Smooth muscle cell (in vitro differentiated cells): Measurements from ENCODE around the gene XPNPEP2. TPM values are rescaled to one million over a fixed set of nuclear protein-coding genes. Genes with fewer than 3 reads are reported as not detected.

ENCODE experiments used
- DNase-seq: peaks from one replicate; lab custom pipeline; 2025; ENCODE audit not compliant: unreplicated experiment; lab: John Stamatoyannopoulos, UW
- H2AFZ ChIP-seq: fragments of 200-600 bp; sonication (generic); 2 replicates; pipeline ENCODE4 v1.6.0; 2016; ENCODE audit warnings: antibody characterized with exemption, low read depth, mild to moderate bottlenecking
- H3F3A ChIP-seq: fragments of 200-600 bp; sonication (generic); 2 replicates; pipeline ENCODE4 v1.6.0; 2017; ENCODE audit warnings: antibody characterized with exemption, low read depth
- H3K27ac ChIP-seq: fragments of 200-600 bp; sonication (generic); 2 replicates; pipeline ENCODE4 v1.5.1; 2016; ENCODE audit warnings: low read depth, mild to moderate bottlenecking
- H3K27me3 ChIP-seq: fragments of 200-600 bp; sonication (generic); 2 replicates; pipeline ENCODE4 v1.6.1; 2016; ENCODE audit warnings: low read depth, mild to moderate bottlenecking
- H3K36me3 ChIP-seq: fragments of 200-600 bp; sonication (generic); 2 replicates; pipeline ENCODE4 v1.5.1; 2016; ENCODE audit warnings: low read depth
- H3K4me1 ChIP-seq: fragments of 200-600 bp; sonication (generic); 2 replicates; pipeline ENCODE4 v1.5.1; 2016; ENCODE audit warnings: low read depth
- H3K4me2 ChIP-seq: fragments of 200-600 bp; sonication (generic); 2 replicates; pipeline ENCODE4 v1.6.0; 2016; ENCODE audit warnings: mild to moderate bottlenecking
- H3K4me3 ChIP-seq: fragments of 200-600 bp; sonication (generic); 2 replicates; pipeline ENCODE4 v1.5.1; 2016; ENCODE audit warnings: mild to moderate bottlenecking
- H3K79me2 ChIP-seq: fragments of 200-600 bp; sonication (generic); 2 replicates; pipeline ENCODE4 v1.6.0; 2016; ENCODE audit warnings: low read depth, mild to moderate bottlenecking
- H3K9ac ChIP-seq: fragments of 200-600 bp; sonication (generic); 2 replicates; pipeline ENCODE4 v1.6.0; 2016; ENCODE audit warnings: low read depth
- H3K9me3 ChIP-seq: fragments of 200-600 bp; sonication (generic); replicated peaks from 2 replicates; pipeline ENCODE4 v1.5.1; 2016; ENCODE audit warnings: low read depth
- H4K20me1 ChIP-seq: fragments of 200-600 bp; sonication (generic); 2 replicates; pipeline ENCODE4 v1.6.0; 2016; ENCODE audit warnings: low read depth
- WGBS: methylation state at CpG from one replicate; pipeline ENCODE4 v1.1.7; 2016; ENCODE audit warnings: low lambda C conversion rate; 5-methylcytosine and 5-hydroxymethylcytosine counted together
- polyA plus RNA-seq: library from polyadenylated mRNA; unstranded; fragments of >200 nt; fragmentation: Nextera tagmentation; extraction: Ambion mirVana; gene quantifications from 2 replicates; pipeline ENCODE4 v1.2.1, GENCODE V29; 2016
- small RNA-seq: library from RNA; depleted of rRNA; stranded (forward); fragments of <200 nt; gene quantifications from one replicate; pipeline ENCODE3, GENCODE V24; 2014
- total RNA-seq: library from RNA; depleted of rRNA; stranded (reverse); fragments of >200 nt; gene quantifications from 2 replicates; pipeline ENCODE4 v1.2.3, GENCODE V29; 2014
- TF ChIP-seq, protein P1 (sequence below): fragments of 200-600 bp; sonication (generic); IDR thresholded peaks from 2 replicates; pipeline ENCODE4 v1.5.1; 2017; ENCODE audit warnings: borderline replicate concordance, mild to moderate bottlenecking, antibody characterized with exemption; ENCODE audit not compliant: insufficient read depth, poor library complexity, severe bottlenecking

Gene XPNPEP2
- total and polyA plus RNA-seq, 2 experiments from 2014 or later: 0.09 to 0.13 TPM

DNA sequence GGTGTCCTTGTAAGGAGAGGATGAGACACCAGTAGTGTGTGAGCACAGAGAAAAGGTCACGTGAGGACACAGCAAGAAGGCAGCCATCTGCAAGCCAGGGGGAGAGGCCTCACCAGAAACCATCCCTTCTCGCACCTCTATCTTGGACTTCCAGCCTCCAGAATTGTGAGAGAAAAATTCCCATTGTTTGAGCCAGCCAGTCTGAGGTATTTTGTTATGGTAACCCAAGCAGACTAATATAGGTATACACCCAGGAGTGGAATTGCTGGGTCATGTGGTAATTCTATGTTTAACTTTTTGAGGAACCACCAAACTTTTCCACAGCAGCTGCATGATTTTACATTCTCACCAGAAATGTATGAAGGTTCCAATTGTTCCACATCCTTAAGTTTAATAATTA, 79.3 kb downstream of the XPNPEP2 start:
- Histone ChIP-seq H3K9me3 (no peaks in the 10 kb centered on the region), H3K4me2 (no peak overlapping the region), H3K27me3 (no peaks in the 10 kb centered on the region), H3K36me3 (peaks cover 4% of the 10 kb centered on the region), H2AFZ (no peak overlapping the region), H3K9ac (no peak overlapping the region), H4K20me1 (peaks cover 5% of the 10 kb centered on the region), H3K79me2 (no peaks in the 10 kb centered on the region), H3K4me3 (no peak overlapping the region), H3K4me1 (no peaks in the 10 kb centered on the region), H3K27ac (no peak overlapping the region), H3F3A (no peaks in the 10 kb centered on the region)
- no peak for DNase-seq
- WGBS: 74% methylated on average over 2 of the region's 2 CpGs
- TF ChIP-seq, protein P1, sequence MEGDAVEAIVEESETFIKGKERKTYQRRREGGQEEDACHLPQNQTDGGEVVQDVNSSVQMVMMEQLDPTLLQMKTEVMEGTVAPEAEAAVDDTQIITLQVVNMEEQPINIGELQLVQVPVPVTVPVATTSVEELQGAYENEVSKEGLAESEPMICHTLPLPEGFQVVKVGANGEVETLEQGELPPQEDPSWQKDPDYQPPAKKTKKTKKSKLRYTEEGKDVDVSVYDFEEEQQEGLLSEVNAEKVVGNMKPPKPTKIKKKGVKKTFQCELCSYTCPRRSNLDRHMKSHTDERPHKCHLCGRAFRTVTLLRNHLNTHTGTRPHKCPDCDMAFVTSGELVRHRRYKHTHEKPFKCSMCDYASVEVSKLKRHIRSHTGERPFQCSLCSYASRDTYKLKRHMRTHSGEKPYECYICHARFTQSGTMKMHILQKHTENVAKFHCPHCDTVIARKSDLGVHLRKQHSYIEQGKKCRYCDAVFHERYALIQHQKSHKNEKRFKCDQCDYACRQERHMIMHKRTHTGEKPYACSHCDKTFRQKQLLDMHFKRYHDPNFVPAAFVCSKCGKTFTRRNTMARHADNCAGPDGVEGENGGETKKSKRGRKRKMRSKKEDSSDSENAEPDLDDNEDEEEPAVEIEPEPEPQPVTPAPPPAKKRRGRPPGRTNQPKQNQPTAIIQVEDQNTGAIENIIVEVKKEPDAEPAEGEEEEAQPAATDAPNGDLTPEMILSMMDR: no peak

Small RNA genes within 50 kb of the gene (small RNA-seq; reads per million reads assigned to genes)
- gene RF00017: not detected

Other genes starting within 250 kb of the XPNPEP2 start
- 91.5 and 120 TPM in 2 replicates for gene SMARCA1, start 215.5 kb upstream of the XPNPEP2 start, total RNA-seq
- 42.1 and 60.9 TPM in 2 replicates for gene SMARCA1, start 215.5 kb upstream of the XPNPEP2 start, polyA plus RNA-seq
- 26.2 TPM in 2 replicates for gene OCRL, start 198.7 kb upstream of the XPNPEP2 start, total RNA-seq
- gene OCRL, start 198.7 kb upstream of the XPNPEP2 start, polyA plus RNA-seq: 6.3 and 8.7 TPM in 2 replicates
- gene APLN, start 84.0 kb upstream of the XPNPEP2 start, total RNA-seq: 0.04 and 0.27 TPM in 2 replicates
- gene APLN, start 84.0 kb upstream of the XPNPEP2 start, polyA plus RNA-seq: 0.19 and 0.78 TPM in 2 replicates
- not detected in 2 replicates for gene SASH3, start 41.0 kb downstream of the XPNPEP2 start, total RNA-seq
- gene SASH3, start 41.0 kb downstream of the XPNPEP2 start, polyA plus RNA-seq: not detected in 2 replicates
- 34.1 and 45.7 TPM in 2 replicates for gene ZDHHC9, start 104.9 kb downstream of the XPNPEP2 start, total RNA-seq
- 44.3 and 47.0 TPM in 2 replicates for gene ZDHHC9, start 104.9 kb downstream of the XPNPEP2 start, polyA plus RNA-seq
- 7.9 and 12.9 TPM in 2 replicates for gene UTP14A, start 167.2 kb downstream of the XPNPEP2 start, total RNA-seq
- 5.1 and 6.0 TPM in 2 replicates for gene UTP14A, start 167.2 kb downstream of the XPNPEP2 start, polyA plus RNA-seq
- 3.0 TPM in 2 replicates for gene BCORL1, start 243.7 kb downstream of the XPNPEP2 start, total RNA-seq
- 8.0 and 14.8 TPM in 2 replicates for gene BCORL1, start 243.7 kb downstream of the XPNPEP2 start, polyA plus RNA-seq